Adipocyte (in vitro differentiated cells): Measurements from ENCODE around the gene ZNF778.
"Not testable (repeated sequence)": the region's sequence is repeated elsewhere in the genome, so short reads cannot be mapped to it uniquely, and the experiment has no call there.

ENCODE experiments used
- DNase-seq: peaks from one replicate; pipeline ENCODE4 v3.0.0-alpha.2; 2015; ENCODE audit warnings: low read depth
- H3K27me3 ChIP-seq: replicated peaks from 2 replicates; pipeline ENCODE4 v1.7.0; 2013; ENCODE audit warnings: mild to moderate bottlenecking, low read length, moderate library complexity; ENCODE audit not compliant: control insufficient read depth, insufficient read depth
- H3K36me3 ChIP-seq: 2 replicates; pipeline ENCODE4 v1.7.0; 2013; ENCODE audit warnings: low read length, mild to moderate bottlenecking, moderate library complexity; ENCODE audit not compliant: control insufficient read depth, insufficient read depth, severe bottlenecking
- H3K4me1 ChIP-seq: 2 replicates; pipeline ENCODE4 v1.7.0; 2013; ENCODE audit warnings: mild to moderate bottlenecking, low read length, moderate library complexity; ENCODE audit not compliant: control insufficient read depth, insufficient read depth
- H3K4me3 ChIP-seq: 2 replicates; pipeline ENCODE4 v1.7.0; 2013; ENCODE audit warnings: mild to moderate bottlenecking, low read length, moderate library complexity
- H3K9ac ChIP-seq: 2 replicates; pipeline ENCODE4 v1.7.0; 2013; ENCODE audit warnings: mild to moderate bottlenecking, low read length, moderate library complexity
- H3K9me3 ChIP-seq: 2 replicates; pipeline ENCODE4 v1.7.0; 2013; ENCODE audit warnings: mild to moderate bottlenecking, low read length, moderate library complexity; ENCODE audit not compliant: control insufficient read depth

ZNF778 gene

GRCh38 chr16:89191901-89192185 is 25.7 kb upstream of the ZNF778 start:
- no peak for DNase-seq
- peak overlapping the region; percentile 68 for H3K4me3 ChIP-seq

GRCh38 chr16:89192186-89192955 is 25.1 kb upstream of the ZNF778 start:
- peak; percentile 93 for DNase-seq
- Histone ChIP-seq H3K9ac (peak overlapping the region; percentile 60), H3K4me3 (peak overlapping the region; percentile 68)
- H3K36me3 ChIP-seq, H3K4me1 ChIP-seq, H3K9me3 ChIP-seq, H3K27me3 ChIP-seq: not testable (repeated sequence)

More at GRCh38 chr16:89191901-89192185, 25.7 kb upstream of the ZNF778 start:
- Histone ChIP-seq H3K36me3 (no peaks in the 10 kb centered on the region), H3K9ac (peak overlapping the region; percentile 60), H3K27me3 (peaks cover 5% of the 10 kb centered on the region), H3K4me1 (no peaks in the 10 kb centered on the region), H3K9me3 (no peaks in the 10 kb centered on the region)

- Histone ChIP-seq H3K4me1 (no peaks in the 10 kb centered on the region), H3K9ac (no peak overlapping the region), H3K36me3 (no peaks in the 10 kb centered on the region), H3K4me3 (no peak overlapping the region), H3K27me3 (peaks cover 5% of the 10 kb centered on the region), H3K9me3 (no peaks in the 10 kb centered on the region)
- DNase-seq: no peak
Measured at GRCh38 chr16:89192956-89193575, 24.4 kb upstream of the ZNF778 start.

- Histone ChIP-seq H3K36me3 (no peaks in the 10 kb centered on the region), H3K27me3 (peaks cover 7% of the 10 kb centered on the region), H3K4me1 (no peaks in the 10 kb centered on the region), H3K4me3 (no peak overlapping the region), H3K9ac (no peak overlapping the region), H3K9me3 (no peaks in the 10 kb centered on the region)
- no peak for DNase-seq
Measured at GRCh38 chr16:89193576-89194293, 23.8 kb upstream of the ZNF778 start.

GRCh38 chr16:89194340-89195311 is 22.9 kb upstream of the ZNF778 start:
- DNase-seq: no peak
- Histone ChIP-seq H3K27me3 (peaks cover 16% of the 10 kb centered on the region), H3K4me1 (no peaks in the 10 kb centered on the region), H3K36me3 (no peaks in the 10 kb centered on the region), H3K4me3 (no peak overlapping the region), H3K9me3 (no peaks in the 10 kb centered on the region), H3K9ac (no peak overlapping the region)

GRCh38 chr16:89195521-89196171 is 21.9 kb upstream of the ZNF778 start:
- no peak overlapping the region for H3K9ac ChIP-seq
- peaks cover 24% of the 10 kb centered on the region for H3K27me3 ChIP-seq

GRCh38 chr16:89197033-89197632 is 20.4 kb upstream of the ZNF778 start:
- no peak overlapping the region for H3K4me3 ChIP-seq
- no peaks in the 10 kb centered on the region for H3K9me3 ChIP-seq
- peaks cover 23% of the 10 kb centered on the region for H3K27me3 ChIP-seq
- H3K9ac ChIP-seq: no peak overlapping the region
- DNase-seq: no peak
- peaks cover 6% of the 10 kb centered on the region for H3K4me1 ChIP-seq
- no peaks in the 10 kb centered on the region for H3K36me3 ChIP-seq

More at GRCh38 chr16:89195521-89196171, 21.9 kb upstream of the ZNF778 start:
- Histone ChIP-seq H3K36me3 (no peaks in the 10 kb centered on the region), H3K9me3 (no peaks in the 10 kb centered on the region), H3K4me3 (no peak overlapping the region), H3K4me1 (peaks cover 6% of the 10 kb centered on the region)
- no peak for DNase-seq

GRCh38 chr16:89197633-89198416 is 19.7 kb upstream of the ZNF778 start:
- DNase-seq: no peak
- Histone ChIP-seq H3K9me3 (peaks cover 5% of the 10 kb centered on the region), H3K27me3 (peaks cover 28% of the 10 kb centered on the region), H3K4me3 (no peak overlapping the region), H3K36me3 (no peaks in the 10 kb centered on the region), H3K4me1 (peaks cover 6% of the 10 kb centered on the region), H3K9ac (no peak overlapping the region)

- Histone ChIP-seq H3K27me3 (peaks cover 36% of the 10 kb centered on the region), H3K4me3 (no peak overlapping the region), H3K4me1 (peaks cover 6% of the 10 kb centered on the region), H3K9me3 (peaks cover 10% of the 10 kb centered on the region), H3K9ac (no peak overlapping the region), H3K36me3 (no peaks in the 10 kb centered on the region)
- DNase-seq: no peak
Measured at GRCh38 chr16:89198417-89199240, 18.9 kb upstream of the ZNF778 start.
